Transverse colon (tissue), 4 donors: ENCODE results near the gene SPTBN1. TPM values are rescaled to one million over a fixed set of nuclear protein-coding genes. Genes with fewer than 3 reads are reported as not detected.

Source experiments
- DNase-seq: peaks from one replicate; pipeline ENCODE4 v3.0.0-alpha.2; 2019
- H3K27ac ChIP-seq, 4 donors: fragments of 200-600 bp; sonication (generic); 2 replicates each; pipeline ENCODE4 v1.5.1; 2016 to 2018; ENCODE audit warnings: inconsistent platforms in 4 of 4
- H3K27me3 ChIP-seq: fragments of 200-600 bp; sonication (generic); 2 replicates; pipeline ENCODE4 v1.5.1; 2017; ENCODE audit warnings: inconsistent platforms
- H3K36me3 ChIP-seq, 4 donors: fragments of 200-600 bp; sonication (generic); 2 replicates each; pipeline ENCODE4 v1.5.1; 2017 to 2019; ENCODE audit warnings: inconsistent platforms in 4 of 4
- H3K4me1 ChIP-seq, 4 donors: fragments of 200-600 bp; sonication (generic); 2 replicates each; pipeline ENCODE4 v1.5.1; 2017 to 2020; ENCODE audit warnings: inconsistent platforms in 4 of 4
- H3K4me3 ChIP-seq, 4 donors: fragments of 200-600 bp; sonication (generic); 1 replicate in 1 of 4; 2 replicates in 3 of 4; pipeline versions ENCODE4 v1.5.1 to v1.6.1; 2017 to 2019; ENCODE audit warnings: inconsistent platforms in 4 of 4
- H3K9me3 ChIP-seq, 2 donors: fragments of 200-600 bp; sonication (generic); 2 replicates each; pipeline ENCODE4 v1.5.1; 2017 to 2019; ENCODE audit warnings: inconsistent platforms in 2 of 2
- EP300 ChIP-seq: sonication (generic); formaldehyde crosslinking; IDR thresholded peaks from one replicate; pipeline ENCODE4 v1.6.1; 2017; ENCODE audit warnings: antibody characterized with exemption, low read depth
- POLR2A ChIP-seq: fragments of 450-650 bp; IDR thresholded peaks from one replicate; pipeline ENCODE4 v1.6.1; 2016; ENCODE audit warnings: antibody characterized with exemption, mild to moderate bottlenecking, moderate library complexity
- POLR2AphosphoS5 ChIP-seq, 3 donors: sonication (generic); formaldehyde crosslinking; IDR thresholded peaks; one replicate each; pipeline ENCODE4 v1.6.1; 2016; ENCODE audit warnings: antibody characterized with exemption in 3 of 3
- WGBS, 2 donors: methylation state at CpG; one replicate each; pipeline ENCODE4 v1.1.5; 2018; ENCODE audit warnings: low coverage in 1 of 2; 5-methylcytosine and 5-hydroxymethylcytosine counted together
- in situ Hi-C, 4 donors: fragments of 200-750 bp; cut with MboI; loops; one replicate each; pipeline versions ENCODE4 v1.15.0 to v1.15.1; 2017; ENCODE audit warnings: low sequenced_read_pairs in 3 of 4, low pct_ligation_motif_present in 1 of 4, low pct_unique_long_range_greater_than_20kb in 1 of 4
- intact Hi-C: fragments of 100-400 bp; cut with DNase I; formaldehyde crosslinking; loops from one replicate; pipeline ENCODE4 v1.15.1; 2023; ENCODE audit warnings: low total_unique reads
- total RNA-seq, 4 donors: library from RNA; depleted of rRNA; stranded (reverse); fragments of >200 nt; gene quantifications; one replicate each; pipeline ENCODE4 v1.1.0, GENCODE V29; 2016
- TF ChIP-seq, protein P1 (sequence below), 5 experiments: fragments of 200-600 bp in 3 of 5; fragments of 450-650 bp in 2 of 5; sonication (generic) in 3 of 5; IDR thresholded peaks; 1 replicate in 2 of 5; 2 replicates in 3 of 5; pipeline ENCODE4 v1.5.1; 2016 to 2017; ENCODE audit warnings: antibody characterized with exemption in 5 of 5, inconsistent platforms in 3 of 5, mild to moderate bottlenecking in 2 of 5, moderate library complexity in 1 of 5

The SPTBN1 gene
- total RNA-seq, 4 donors from 2014 or later = 269 to 301 (median 285) TPM

DNA sequence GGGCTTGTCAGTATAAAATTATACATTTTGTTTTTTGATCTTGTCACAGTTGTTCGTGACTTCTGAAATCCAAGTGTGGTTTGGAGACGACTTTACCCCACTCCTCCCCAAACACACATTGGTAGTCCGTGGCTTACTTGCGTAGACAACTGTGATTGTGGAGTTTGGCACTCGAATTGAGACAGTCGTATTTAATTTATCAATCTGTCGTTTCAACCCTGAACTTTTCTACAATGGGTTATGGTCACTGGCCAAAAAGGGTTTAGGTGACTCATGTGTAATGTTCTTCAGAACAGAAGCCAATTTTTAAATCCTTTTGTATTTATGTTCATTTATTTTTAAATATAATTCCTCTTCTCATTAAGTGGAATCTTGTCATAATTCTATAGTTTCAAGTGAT is 129.9 kb downstream of the SPTBN1 start:
- Histone ChIP-seq H3K36me3 (no peaks in the 10 kb centered on the region), H3K27ac (no peak overlapping the region), H3K4me1 (peaks cover 33 to 97% (median 56%) of the 10 kb centered on the region in 4 donors), H3K4me3 (no peak overlapping the region), H3K9me3 (no peaks in the 10 kb centered on the region), H3K27me3 (no peaks in the 10 kb centered on the region)
- WGBS, 2 donors = 59 to 70% methylated on average over 7 of the region's 7 CpGs
- intact Hi-C loops = no loop called here
- TF ChIP-seq EP300 = no peak
- no peak for DNase-seq
- in situ Hi-C loops = no loop called here

DNA sequence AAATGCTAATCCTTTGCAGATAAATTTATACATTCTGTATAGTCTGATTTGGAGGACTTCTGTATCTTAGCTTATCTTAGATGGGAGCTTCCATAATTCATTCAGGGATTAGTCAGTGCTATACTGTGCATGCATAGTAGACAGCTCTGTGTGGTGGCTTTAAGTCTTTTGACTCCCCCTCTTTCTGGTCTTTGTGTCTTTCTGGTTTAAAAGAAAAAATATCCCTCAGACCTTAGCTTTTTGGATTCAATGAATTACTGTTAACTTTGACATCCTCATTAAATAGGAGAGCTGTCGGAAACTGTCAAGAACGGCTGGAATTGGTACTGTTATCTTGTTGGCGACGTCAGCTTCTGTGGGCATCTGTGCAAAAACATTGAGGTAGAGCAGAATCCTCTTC is 130.4 kb downstream of the SPTBN1 start:
- in situ Hi-C loops = no loop called here
- Histone ChIP-seq H3K36me3 (no peaks in the 10 kb centered on the region), H3K27me3 (no peaks in the 10 kb centered on the region), H3K27ac (no peak overlapping the region), H3K4me3 (no peak overlapping the region), H3K4me1 (peaks cover 33 to 97% (median 54%) of the 10 kb centered on the region in 4 donors), H3K9me3 (no peaks in the 10 kb centered on the region)
- intact Hi-C loops = no loop called here
- WGBS, 2 donors = 87 to 98% methylated on average over 4 of the region's 4 CpGs
- TF ChIP-seq POLR2A (no peak), POLR2AphosphoS5 (IDR thresholded peaks at IDR 0.05) (no peak), EP300 (no peak)
- TF ChIP-seq, protein P1, sequence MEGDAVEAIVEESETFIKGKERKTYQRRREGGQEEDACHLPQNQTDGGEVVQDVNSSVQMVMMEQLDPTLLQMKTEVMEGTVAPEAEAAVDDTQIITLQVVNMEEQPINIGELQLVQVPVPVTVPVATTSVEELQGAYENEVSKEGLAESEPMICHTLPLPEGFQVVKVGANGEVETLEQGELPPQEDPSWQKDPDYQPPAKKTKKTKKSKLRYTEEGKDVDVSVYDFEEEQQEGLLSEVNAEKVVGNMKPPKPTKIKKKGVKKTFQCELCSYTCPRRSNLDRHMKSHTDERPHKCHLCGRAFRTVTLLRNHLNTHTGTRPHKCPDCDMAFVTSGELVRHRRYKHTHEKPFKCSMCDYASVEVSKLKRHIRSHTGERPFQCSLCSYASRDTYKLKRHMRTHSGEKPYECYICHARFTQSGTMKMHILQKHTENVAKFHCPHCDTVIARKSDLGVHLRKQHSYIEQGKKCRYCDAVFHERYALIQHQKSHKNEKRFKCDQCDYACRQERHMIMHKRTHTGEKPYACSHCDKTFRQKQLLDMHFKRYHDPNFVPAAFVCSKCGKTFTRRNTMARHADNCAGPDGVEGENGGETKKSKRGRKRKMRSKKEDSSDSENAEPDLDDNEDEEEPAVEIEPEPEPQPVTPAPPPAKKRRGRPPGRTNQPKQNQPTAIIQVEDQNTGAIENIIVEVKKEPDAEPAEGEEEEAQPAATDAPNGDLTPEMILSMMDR (IDR thresholded peaks at IDR 0.05) = no peak
- no peak for DNase-seq

DNA sequence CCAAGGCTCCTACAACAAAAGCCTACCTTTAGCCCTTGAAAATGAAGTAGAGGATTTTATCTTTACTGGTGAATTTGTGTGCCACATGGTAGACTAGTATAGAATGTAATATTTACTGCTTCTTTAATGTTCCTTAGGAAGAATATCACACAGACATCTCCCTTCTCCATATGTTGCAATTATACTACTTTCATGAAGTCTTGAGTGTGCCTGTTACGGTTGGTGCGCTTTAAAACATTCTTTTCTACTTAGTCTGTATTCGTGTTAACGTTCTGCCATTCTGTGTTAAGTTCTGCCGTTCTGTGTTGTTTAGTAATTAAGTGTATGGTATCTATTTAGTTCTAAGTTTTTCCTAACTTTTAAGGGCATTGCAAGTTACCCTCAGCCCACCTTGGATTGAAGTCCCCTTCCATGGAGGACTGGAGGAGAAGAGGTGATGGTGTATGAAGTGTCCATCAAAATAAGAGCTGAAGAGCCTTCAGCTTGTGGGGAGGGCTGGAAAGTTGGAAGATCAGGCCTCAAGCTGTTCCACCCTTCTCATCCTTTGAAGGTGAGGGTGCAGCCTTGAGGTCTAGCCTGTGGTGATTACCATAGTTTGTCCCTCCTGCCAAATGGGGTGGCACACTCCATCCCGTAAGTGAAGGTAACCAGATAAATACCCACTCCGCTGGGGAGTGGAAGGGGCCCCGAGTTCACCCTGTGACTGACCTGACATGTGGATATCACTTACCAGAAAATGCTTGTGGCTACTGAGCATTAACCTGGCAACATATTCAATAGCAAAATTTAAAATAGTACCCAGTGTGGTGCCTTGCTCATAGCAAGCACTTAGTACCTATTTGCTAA is 131.3 kb downstream of the SPTBN1 start:
- Histone ChIP-seq H3K9me3 (no peaks in the 10 kb centered on the region), H3K4me1 (peaks cover 33 to 89% (median 47%) of the 10 kb centered on the region in 4 donors), H3K27ac (peak overlapping the region in 2 of 4 donors; percentile 73 to 76), H3K27me3 (no peaks in the 10 kb centered on the region), H3K4me3 (no peak overlapping the region), H3K36me3 (no peaks in the 10 kb centered on the region)
- intact Hi-C loops = no loop called here
- 92 to 95% methylated on average over 7 to 8 of the region's 8 CpGs for whole genome bisulfite sequencing, 2 donors
- in situ Hi-C loops = no loop called here
- DNase-seq = no peak
- TF ChIP-seq POLR2AphosphoS5 (IDR thresholded peaks at IDR 0.05) = no peak
- no peak for TF ChIP-seq EP300
- TF ChIP-seq POLR2A = no peak
- TF ChIP-seq, protein P1 (IDR thresholded peaks at IDR 0.05) = no peak

DNA sequence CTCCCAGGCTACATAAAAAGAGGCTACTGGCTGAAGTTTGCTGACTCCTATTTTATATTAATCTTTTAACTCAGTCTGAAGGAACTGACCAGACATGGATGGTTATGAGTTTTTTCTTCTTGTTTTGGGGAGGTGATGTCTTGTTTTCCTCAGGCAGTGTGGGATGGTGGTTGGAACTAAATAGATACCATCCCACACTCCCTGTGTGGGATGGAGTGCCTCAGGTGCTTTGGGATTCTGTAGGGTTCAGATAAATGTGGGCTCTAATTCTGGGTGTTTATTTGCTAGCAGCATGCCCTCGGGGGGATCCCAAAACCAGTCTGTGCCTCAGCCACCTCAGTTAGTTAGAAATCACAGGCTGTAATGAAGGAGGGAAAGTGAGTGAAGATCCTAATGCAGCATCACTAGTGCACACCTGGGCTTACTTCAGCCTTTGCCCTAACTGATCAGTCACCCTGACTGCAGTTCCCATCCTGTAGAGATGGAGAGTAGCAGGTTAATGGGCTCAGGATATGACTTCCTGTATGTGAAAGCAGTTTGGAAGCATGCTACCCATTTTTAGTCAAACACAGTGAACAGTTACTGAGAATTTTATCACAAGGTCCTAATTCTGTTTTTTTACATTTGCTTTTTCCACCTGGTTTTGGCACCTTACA is 132.2 kb downstream of the SPTBN1 start:
- in situ Hi-C loops (no loop called here), intact Hi-C loops (no loop called here)
- 37 to 43% methylated on average over 1 of the region's 1 CpG for WGBS, 2 donors
- Histone ChIP-seq H3K27ac (peak overlapping the region; percentile 70 to 78 (median 74)), H3K9me3 (no peaks in the 10 kb centered on the region), H3K4me1 (peaks cover 32 to 79% (median 42%) of the 10 kb centered on the region in 4 donors), H3K36me3 (no peaks in the 10 kb centered on the region), H3K4me3 (no peak overlapping the region), H3K27me3 (no peaks in the 10 kb centered on the region)
- no peak for DNase-seq
- TF ChIP-seq POLR2A (no peak), POLR2AphosphoS5 (IDR thresholded peaks at IDR 0.05) (no peak), EP300 (no peak)
- TF ChIP-seq, protein P1 (IDR thresholded peaks at IDR 0.05) = no peak
